Measurements from ENCODE around the gene GBF1.
A peak's percentile ranks its signal among the peaks of the same experiment; 100 is the strongest.
"Not testable (repeated sequence)": the region's sequence is repeated elsewhere in the genome, so short reads cannot be mapped to it uniquely, and the experiment has no call there.

GBF1 gene

GRCh38 chr10:102233997-102234396 is 11.3 kb upstream of the GBF1 start:
- DNase-seq (ENCODE audit: low read depth in 2 of 2) = no peak

- DNase-seq (ENCODE audit: low read depth in 2 of 2) = no peak
These were observed 10.3 kb upstream of the GBF1 start for GRCh38 chr10:102234888-102235597.

DNA sequence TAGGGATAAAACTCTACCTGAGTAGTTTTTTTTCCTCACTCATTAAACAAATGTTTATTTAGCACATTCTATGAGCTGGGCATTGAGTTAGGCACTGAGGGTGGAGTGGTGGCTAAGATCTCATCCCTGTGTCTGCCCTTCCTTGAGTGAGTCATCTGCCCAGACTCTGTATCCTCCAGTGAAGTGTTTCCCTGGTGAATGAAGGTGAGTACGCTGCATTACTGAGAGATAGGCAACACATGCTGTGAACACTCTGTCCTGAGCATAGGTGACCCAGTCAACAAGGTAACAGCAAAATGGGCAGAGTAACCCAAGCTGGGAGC is 9.8 kb upstream of the GBF1 start:
- no peak for DNase-seq (ENCODE audit: low read depth in 2 of 2)

- DNase-seq (ENCODE audit: low read depth in 2 of 2) = no peak
These were observed 9.3 kb upstream of the GBF1 start for GRCh38 chr10:102236006-102236405.

DNA sequence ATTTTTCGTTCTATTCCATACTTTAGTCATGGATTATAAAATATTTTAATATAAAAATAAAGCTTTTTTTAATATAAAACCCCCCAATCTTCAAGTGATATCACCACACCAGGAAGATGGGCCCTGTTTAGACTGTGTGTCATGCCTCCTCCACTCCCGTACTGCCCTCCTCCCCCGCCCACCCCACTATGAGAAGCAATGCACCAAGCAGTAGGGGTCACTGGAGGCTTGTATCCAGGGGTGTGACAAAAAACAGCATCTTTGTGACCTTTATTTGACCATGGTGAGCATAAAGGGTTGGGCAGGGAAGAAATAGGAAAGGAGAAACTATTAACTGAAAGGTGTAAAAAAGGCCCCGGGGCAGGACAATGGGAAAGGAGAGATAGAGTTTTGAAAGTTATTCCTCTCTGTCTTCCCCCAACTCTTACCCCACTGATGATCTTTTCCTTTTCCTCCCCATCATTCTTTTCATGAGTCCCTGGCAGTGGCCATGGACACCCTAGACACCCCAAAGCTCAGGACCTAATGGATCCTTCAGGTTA is 7.5 kb upstream of the GBF1 start:
- no peak for DNase-seq (ENCODE audit: low read depth in 2 of 2)

- DNase-seq (ENCODE audit: low read depth in 2 of 2) = no peak
These were observed 4.8 kb upstream of the GBF1 start for GRCh38 chr10:102240467-102241031.

DNA sequence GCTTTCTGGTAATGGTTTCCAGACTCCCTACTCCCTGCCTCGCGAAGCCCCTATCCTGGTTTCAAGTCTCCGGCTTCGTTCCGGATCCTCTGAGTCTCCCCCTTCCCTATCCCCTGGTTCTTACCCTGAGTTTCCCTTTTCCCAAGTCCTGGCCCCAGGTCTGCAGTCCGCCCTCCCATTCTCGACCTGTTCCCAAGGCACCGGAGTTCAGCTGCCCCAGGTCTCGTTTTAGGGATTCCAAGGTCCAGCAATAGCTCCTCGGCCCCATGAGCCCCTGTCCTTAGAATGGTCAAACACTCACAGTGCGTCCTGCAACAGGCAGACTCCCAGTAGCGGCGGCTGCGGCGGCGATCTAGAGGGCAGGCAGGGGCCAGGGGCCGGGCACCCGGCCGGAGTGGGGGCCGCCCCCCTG is 4.3 kb upstream of the GBF1 start:
- DNase-seq (ENCODE audit: low read depth in 2 of 2) = no peak

GRCh38 chr10:102241444-102242117 is 3.8 kb upstream of the GBF1 start, which contains the start of gene PITX3:
TSS of gene PITX3 (minus strand) at chr10:102241512. CDS start at chr10:102232080, 9,432 bp downstream.
- DNase-seq (ENCODE audit: low read depth in 2 of 2) = peak; percentile 75 to 78

- DNase-seq (ENCODE audit: low read depth in 2 of 2) = no peak
These were observed 3.2 kb upstream of the GBF1 start for GRCh38 chr10:102242118-102242485.

DNA sequence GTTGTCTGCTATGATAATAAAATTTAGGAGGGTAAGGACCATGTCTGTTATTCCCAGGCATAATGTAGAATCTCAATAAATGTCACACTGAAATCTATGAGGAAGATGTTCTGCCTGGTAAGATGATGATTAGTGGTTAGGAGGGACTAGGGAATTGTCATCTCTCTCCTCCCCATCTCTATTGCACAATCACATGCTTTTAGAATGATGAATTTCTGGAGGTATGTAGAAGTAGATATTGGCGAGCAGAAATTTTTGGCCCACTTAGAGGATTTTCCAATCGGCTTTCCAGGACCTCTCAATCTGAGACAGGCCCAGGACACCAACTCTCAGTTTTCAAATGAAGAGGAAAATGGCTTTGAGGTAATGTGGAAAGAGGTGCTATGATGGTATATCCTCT is 2.0 kb upstream of the GBF1 start:
- DNase-seq (ENCODE audit: low read depth in 2 of 2) = no peak

- no peak for DNase-seq (ENCODE audit: low read depth in 2 of 2)
These were observed 560 bp downstream of the GBF1 start for GRCh38 chr10:102245932-102246251.

GRCh38 chr10:102246261-102246660 is 929 bp downstream of the GBF1 start:
- no peak for DNase-seq (ENCODE audit: low read depth in 2 of 2)

DNA sequence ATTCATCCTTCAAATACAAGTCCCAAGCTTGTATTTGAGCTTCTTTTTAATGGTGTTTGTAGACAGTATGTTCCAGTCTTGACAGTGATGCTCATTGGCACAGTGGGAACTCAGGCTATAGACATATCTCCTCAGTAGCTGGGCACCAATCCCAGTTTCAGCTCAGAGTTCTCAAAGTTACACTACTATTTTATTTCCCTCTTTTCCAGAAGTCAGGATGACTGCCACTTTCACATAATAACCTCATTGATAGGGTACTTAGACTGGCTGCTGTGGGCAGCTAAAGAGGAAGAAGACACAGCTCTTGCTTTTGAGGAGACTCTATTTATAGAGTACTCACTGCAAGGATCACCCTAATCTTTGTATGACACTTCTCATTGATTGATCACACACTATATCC is 2.4 kb downstream of the GBF1 start:
- no peak for DNase-seq (ENCODE audit: low read depth in 2 of 2)

DNA sequence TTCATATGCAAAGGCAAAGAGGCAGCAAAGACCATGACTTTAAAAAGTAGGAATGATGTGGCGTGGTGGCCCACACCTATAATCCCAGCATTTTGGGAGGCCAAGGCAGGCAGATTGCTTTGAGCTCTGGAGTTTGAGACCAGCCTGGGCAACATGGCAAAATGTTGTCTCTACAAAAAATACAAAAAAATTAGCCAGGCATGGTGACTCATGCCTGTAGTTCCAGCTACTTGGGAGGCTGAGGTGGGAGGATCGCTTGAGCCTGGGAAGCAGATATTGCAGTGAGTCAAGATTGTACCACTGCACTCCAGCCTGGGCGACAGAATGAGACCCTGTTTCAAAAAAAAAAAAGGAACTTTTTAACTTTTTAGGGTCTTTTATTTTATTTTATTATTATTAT is 7.2 kb downstream of the GBF1 start:
- DNase-seq (ENCODE audit: low read depth in 2 of 2) = not testable (repeated sequence)

DNA sequence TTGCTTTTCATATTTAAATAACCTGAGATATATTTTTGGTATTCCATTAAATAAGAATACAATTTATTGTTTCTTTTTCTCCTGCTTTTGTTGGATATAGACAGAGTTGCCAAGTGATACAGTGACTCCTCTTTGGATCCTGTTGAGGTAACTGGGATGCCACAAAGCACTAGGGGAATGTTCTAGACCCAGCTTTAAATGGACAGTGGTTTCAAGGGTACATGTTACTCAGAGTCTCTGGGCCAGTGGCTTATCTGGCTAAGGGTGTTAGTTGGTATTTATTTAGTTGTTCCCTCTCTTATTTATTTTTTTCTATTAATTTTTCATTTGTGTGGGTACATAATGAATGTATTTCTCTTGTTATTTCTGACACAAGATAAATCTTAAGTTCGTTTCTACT is 9.1 kb downstream of the GBF1 start:
- no peak for DNase-seq (ENCODE audit: low read depth in 2 of 2)

GRCh38 chr10:102255404-102255803 is 10.1 kb downstream of the GBF1 start:
- DNase-seq (ENCODE audit: low read depth in 2 of 2) = no peak

DNA sequence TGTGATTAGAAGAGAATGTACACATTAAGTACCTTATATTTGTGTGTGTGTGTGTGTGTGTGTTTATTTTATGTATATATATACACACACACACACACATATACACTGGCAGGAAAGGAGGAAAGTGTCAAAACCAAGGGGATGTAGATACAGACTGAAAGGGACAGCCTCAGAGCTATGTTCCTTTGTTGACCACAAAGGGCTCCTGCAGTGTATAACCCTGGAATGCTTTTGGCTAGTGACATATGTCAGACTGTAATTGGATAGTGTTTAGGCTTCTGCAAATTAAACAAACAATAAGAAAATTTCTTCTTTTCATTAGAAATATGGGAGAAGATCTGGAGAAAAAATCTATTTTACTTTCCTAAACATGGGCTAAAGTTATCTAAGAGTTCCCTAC is 15.9 kb downstream of the GBF1 start:
- DNase-seq (ENCODE audit: low read depth in 2 of 2) = no peak

GRCh38 chr10:102261842-102262241 is 16.5 kb downstream of the GBF1 start:
- no peak for DNase-seq (ENCODE audit: low read depth in 2 of 2)

DNA sequence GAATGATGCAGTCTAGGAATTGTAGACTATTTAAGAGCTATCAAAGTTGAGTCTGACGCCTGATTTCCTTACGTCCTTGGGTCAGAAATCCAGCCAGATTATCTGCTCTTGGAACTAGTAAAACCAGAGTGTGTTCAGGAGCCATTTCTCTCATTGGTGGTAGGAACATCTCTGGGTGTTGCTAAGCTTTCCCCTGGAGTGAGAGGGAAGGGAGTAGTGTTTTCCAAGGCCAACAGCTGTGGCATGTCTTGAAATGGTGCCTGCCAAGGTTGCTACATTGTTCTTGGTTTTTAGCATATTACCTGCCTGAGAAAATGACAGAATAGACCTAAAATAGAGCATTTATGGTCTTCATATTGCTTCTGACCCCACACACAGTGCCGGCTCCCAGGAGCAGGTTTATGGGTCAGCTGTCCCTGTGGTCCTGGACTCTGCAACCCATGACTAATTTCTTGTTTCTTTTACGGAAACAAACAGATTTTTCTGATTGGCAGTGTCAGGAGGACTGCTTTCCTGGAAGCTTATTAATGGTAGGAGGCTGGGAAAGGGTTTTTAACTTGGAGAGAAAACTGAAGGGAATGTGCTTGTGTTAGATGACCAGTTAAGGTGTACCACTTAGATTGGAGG is 17.5 kb downstream of the GBF1 start:
- no peak for DNase-seq (ENCODE audit: low read depth in 2 of 2)

DNA sequence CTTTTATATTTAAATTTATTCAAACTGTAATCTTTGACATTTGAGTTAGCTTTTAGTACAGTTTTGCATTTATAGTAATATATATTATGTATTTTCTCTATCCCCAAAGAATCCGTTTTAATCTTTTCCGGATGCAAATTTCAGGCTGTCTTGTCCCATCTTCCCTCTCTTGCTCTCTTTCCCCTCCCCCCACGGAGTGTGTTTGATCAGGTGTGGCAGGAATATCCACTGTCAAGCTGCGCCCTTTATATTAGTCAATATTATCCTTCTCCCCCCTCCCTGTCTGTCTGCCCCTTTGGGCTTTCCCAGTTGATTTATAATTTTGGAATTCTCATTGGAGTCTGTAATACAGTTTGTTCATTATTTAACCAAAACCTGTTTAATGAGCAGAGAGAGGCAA is 19.0 kb downstream of the GBF1 start:
- DNase-seq (ENCODE audit: low read depth in 2 of 2) = no peak

GRCh38 chr10:102266670-102267069 is 21.3 kb downstream of the GBF1 start:
- DNase-seq (ENCODE audit: low read depth in 2 of 2) = no peak

GRCh38 chr10:102267748-102268147 is 22.4 kb downstream of the GBF1 start:
- DNase-seq (ENCODE audit: low read depth in 2 of 2) = no peak

DNA sequence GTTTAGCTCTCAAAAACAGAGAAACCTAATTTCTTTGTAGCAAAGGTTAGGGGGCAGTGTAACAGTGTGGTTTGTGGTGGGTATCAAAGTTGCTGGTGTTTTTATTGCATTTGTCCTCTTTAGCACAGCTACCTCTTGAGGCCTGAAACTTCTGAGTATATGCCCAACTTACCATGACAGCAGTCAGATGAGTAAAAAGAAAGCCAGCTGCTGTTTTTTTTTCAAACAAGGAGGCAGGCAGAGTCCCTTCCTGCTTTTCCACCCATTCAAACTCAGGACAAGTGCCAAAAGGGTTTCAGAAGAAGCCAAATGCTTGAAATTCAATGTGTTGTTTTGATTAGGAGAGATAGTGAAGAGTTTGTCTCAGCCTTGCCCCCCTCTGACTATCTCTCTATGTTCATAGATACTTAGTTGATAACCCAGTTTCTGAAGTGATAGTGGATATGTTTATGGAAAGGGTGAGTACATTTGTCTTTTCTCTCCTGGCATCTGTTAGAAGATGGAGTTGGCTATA is 23.1 kb downstream of the GBF1 start:
- no peak for DNase-seq (ENCODE audit: low read depth in 2 of 2)
